Subcutaneous adipose tissue (tissue), 4 donors: ENCODE measurements around the gene DIPK1B. TPM values are rescaled to one million over a fixed set of nuclear protein-coding genes. Genes with fewer than 3 reads are reported as not detected.

Experiments
- CTCF ChIP-seq: fragments of 450-650 bp; IDR thresholded peaks from one replicate; pipeline ENCODE4 v1.5.1; 2016; ENCODE audit warnings: low read depth, mild to moderate bottlenecking, control low read depth, antibody characterized with exemption, moderate library complexity
- total RNA-seq, 4 donors: library from RNA; depleted of rRNA; stranded (reverse); fragments of >200 nt; gene quantifications; one replicate each; pipeline ENCODE4 v1.1.0, GENCODE V29; 2016

Gene DIPK1B
- total RNA-seq, 4 donors from 2014 or later = 1.9 to 7.9 (median 5.6) TPM

DNA sequence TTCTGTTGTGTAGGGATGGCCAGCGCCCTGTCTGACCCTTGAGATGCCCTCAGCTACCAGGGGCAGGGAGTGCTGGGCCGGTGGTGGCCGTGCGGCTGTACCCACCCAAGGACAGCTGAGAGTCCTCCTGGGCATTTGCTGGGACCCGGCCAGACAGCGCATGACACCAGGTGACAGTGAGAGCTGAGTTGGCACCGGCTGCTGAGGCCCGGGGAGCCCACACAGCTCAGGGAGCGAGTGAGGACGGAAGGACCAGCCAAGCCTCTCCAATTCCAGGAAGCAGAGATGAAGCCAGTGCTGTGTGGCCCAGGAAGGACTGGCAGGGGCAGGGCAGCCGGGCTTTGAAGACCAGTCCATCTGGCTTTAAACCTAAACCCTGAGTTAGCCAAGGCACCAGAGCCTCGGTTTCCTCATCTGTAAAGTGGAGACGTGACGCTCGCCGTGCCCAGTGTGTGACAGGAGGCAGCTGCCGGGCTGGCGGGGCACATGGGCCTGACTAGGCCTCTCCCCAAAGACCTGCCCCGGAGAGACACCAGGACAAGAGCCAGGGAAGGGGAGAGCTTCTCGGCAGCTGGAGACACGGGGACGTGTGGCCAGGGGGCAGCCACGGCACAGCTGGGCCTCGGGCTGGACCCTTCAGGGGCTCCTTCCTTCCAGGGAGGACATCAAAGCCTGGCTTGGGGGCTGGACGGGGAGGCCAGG lies 22.1 kb upstream of the DIPK1B start:
- no peak for TF ChIP-seq CTCF

DNA sequence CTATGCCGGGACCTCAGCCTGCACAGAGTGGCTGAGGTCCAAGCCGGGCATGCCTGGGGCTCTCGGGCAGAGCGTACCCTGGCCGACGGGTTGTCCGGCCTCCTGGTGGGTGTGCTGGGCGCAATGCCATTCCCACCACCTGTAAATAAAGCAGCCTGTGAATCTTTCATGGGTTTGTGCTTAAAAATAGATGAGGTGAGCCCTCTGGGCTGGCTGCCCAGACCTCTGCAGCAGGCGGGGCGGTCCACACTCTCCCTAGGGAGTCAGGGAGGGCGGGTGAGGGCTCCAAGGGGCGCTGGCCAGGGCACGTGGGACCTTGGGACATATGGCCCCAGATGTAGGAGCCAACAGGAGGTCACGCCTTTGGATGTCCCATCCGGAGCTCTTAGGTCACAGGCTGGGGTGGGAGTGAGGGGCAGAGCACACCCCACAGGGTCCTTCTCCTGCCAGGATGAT lies 21.5 kb upstream of the DIPK1B start:
- TF ChIP-seq CTCF = no peak

DNA sequence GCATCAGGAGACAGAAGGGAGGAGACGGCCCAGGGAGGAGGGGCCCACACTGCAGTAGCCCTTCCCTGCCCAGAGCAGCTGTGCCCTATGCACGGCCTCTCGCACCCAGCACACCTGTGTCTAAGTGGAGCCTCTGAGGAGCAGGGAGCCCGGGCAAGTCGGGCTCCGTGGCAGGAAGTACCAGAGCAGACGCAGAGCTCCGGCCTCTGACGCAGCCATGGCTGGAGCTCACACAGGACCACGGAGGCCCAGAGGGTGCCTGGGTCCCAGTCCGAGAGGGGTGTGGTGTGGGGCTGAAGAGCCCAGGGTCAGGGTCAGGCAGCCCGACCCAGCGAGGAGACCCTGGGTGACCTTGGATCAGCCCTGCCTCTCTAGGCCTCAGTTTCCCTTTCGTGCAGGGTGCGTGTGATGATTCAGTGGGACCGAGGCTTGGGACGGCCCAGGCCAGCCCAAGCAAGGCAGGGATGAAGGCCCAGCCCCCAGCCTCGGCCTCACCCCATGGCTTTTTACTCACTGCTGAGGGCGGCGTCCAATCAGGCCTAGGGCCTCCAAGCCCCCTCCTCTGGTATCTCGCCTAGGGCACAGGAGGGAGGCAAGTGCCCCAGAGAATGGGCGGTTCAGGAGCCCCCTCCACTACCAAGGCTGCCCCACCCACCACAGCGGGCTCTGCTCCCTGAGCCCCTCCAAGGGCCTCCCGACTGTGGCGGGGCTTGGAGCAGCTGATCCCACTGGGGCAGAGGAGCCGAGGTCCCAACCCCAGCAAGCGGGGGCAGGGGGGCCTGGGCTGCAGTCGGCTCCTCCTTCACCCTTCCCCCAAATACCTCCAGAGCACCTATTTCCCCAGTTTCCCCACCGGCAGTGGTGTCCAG lies 20.8 kb upstream of the DIPK1B start:
- TF ChIP-seq CTCF = no peak

DNA sequence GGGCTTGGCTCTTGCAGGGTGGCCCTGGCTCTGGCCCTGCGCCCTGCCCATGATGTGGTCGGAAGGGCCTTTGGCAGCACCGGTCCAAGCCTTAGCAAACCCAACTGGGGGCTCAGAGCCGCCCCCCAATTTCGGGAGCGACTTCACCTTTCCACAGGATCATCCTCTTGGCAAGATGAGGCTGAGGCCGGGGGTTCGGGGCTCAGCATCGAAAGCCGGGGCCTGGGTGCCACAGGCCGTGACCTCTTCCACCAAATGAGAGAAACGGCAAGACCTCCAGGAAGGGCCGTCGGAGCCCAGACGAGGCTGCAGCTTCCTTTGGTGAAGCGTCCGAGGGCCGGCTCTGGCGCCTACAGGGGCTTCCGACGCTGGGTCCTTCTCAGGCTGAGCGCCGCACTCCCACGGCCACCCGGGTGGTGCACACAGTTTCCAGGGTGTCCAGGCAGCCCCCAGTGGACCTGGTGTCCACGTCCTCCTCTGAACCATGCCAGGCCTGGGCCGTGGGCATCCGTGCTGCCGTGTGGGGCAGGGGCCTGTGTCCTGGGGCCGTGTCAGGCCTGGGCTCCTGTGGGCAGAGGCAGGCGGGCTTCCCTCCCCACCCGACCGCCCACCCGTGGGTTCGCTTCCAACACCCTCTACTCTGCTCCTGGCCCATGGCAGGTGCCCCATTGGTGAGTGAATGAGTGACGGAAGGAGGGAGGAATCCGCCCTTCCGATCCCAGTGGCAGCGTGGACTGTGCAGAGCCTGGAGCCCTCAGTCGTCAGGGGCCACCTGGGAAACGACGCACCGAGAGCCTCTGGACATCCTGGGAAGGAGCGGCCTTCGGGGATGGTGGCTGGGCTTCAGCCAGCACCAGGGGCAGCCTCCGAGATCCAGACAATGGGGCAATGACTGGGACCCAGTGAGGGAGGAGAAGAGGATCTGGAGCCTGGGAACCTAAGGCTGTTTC lies 19.9 kb upstream of the DIPK1B start:
- no peak for TF ChIP-seq CTCF

GRCh38 chr9:136693135-136693489 lies 19.3 kb upstream of the DIPK1B start:
- TF ChIP-seq CTCF = no peak

- no peak for TF ChIP-seq CTCF
Measured at GRCh38 chr9:136693490-136694162, 18.7 kb upstream of the DIPK1B start.
